GM15510 (cell line): ENCODE results near the gene FAAP100.

Experiments
- POLR2A ChIP-seq: IDR thresholded peaks from 3 replicates; pipeline ENCODE4 v1.6.1; 2011; ENCODE audit warnings: borderline replicate concordance; ENCODE audit not compliant: insufficient read length; ENCODE audit errors: extremely low read depth

The FAAP100 gene

GRCh38 chr17:81580481-81580880, 28.3 kb upstream of the FAAP100 start:
- no peak for TF ChIP-seq POLR2A

- no peak for TF ChIP-seq POLR2A
Observed at GRCh38 chr17:81579821-81580321, 27.7 kb upstream of the FAAP100 start.

GRCh38 chr17:81579298-81579697, 27.1 kb upstream of the FAAP100 start:
- TF ChIP-seq POLR2A = no peak

GRCh38 chr17:81578561-81579225, 26.5 kb upstream of the FAAP100 start:
- no peak for TF ChIP-seq POLR2A

- TF ChIP-seq POLR2A = no peak
Observed at GRCh38 chr17:81578038-81578441, 25.9 kb upstream of the FAAP100 start.

GRCh38 chr17:81577278-81578000, 25.3 kb upstream of the FAAP100 start:
- TF ChIP-seq POLR2A = no peak

- no peak for TF ChIP-seq POLR2A
Observed at GRCh38 chr17:81576621-81577277, 24.6 kb upstream of the FAAP100 start.

GRCh38 chr17:81575836-81576235, 23.7 kb upstream of the FAAP100 start:
- TF ChIP-seq POLR2A = no peak

- TF ChIP-seq POLR2A = no peak
Observed at GRCh38 chr17:81574643-81574956, 22.4 kb upstream of the FAAP100 start.

GRCh38 chr17:81573794-81574642, 21.9 kb upstream of the FAAP100 start:
- no peak for TF ChIP-seq POLR2A

GRCh38 chr17:81572563-81573168, 20.5 kb upstream of the FAAP100 start:
- no peak for TF ChIP-seq POLR2A

GRCh38 chr17:81570964-81571363, 18.8 kb upstream of the FAAP100 start:
- TF ChIP-seq POLR2A = no peak

GRCh38 chr17:81569986-81570514, 17.9 kb upstream of the FAAP100 start:
- TF ChIP-seq POLR2A = no peak

- no peak for TF ChIP-seq POLR2A
Observed at GRCh38 chr17:81568416-81568815, 16.3 kb upstream of the FAAP100 start.

- no peak for TF ChIP-seq POLR2A
Observed at GRCh38 chr17:81567191-81567590, 15.0 kb upstream of the FAAP100 start.

GRCh38 chr17:81566461-81567126, 14.4 kb upstream of the FAAP100 start:
- TF ChIP-seq POLR2A = no peak
